Panc1 (cell line): ENCODE measurements around the gene TECPR1. TPM values are rescaled to one million over a fixed set of nuclear protein-coding genes. Genes with fewer than 3 reads are reported as not detected.

ENCODE experiments used
- ATAC-seq: fragments of 200-7000 bp; cut with Tn5 transposase; 2 replicates; pipeline ENCODE4 v1.9.1; 2020; ENCODE audit warnings: mild to moderate bottlenecking, moderate library complexity
- BruUV-seq: library from RNA; stranded (reverse); fragments of 400-500 nt; replicated peaks from 2 replicates; lab custom pipeline; 2021; lab: Mats Ljungman, UMichigan
- CTCF ChIA-PET: fragments of 300-600 bp; sonication (Branson Sonifier 250); formaldehyde crosslinking; loops from one replicate; lab custom pipeline; 2022; ENCODE audit warnings: antibody characterized with exemption; lab: Charles Lee
- POLR2A ChIA-PET: fragments of 300-600 bp; sonication (Branson Sonifier 250); formaldehyde crosslinking; loops from one replicate; lab custom pipeline; 2022; ENCODE audit warnings: antibody characterized with exemption; lab: Charles Lee
- DNase-seq: peaks from one replicate; pipeline ENCODE4 v3.0.0-alpha.2; 2010; ENCODE audit warnings: low read depth, low spot score
- H3K27ac ChIP-seq: 2 replicates; pipeline ENCODE4 v1.5.1; 2011; ENCODE audit warnings: mild to moderate bottlenecking, low read length, inconsistent platforms
- H3K27me3 ChIP-seq: fragments of 200-500 bp; sonication (Bioruptor generic); 2 replicates; pipeline ENCODE4 v1.6.0; 2014; ENCODE audit warnings: low read length, inconsistent platforms; ENCODE audit not compliant: control insufficient read depth, insufficient read depth
- H3K36me3 ChIP-seq: fragments of 200-500 bp; sonication (Bioruptor generic); 2 replicates; pipeline ENCODE4 v1.5.1; 2014; ENCODE audit warnings: inconsistent platforms, mild to moderate bottlenecking, low read length, moderate library complexity; ENCODE audit not compliant: control insufficient read depth, insufficient read depth
- H3K4me1 ChIP-seq: 2 replicates; pipeline ENCODE4 v1.5.1; 2011; ENCODE audit warnings: inconsistent platforms, mild to moderate bottlenecking, low read length, moderate library complexity; ENCODE audit not compliant: control insufficient read depth, insufficient read depth
- H3K4me3 ChIP-seq, 2 experiments: 2 replicates each; pipeline ENCODE4 v1.5.1; 2011 to 2012; ENCODE audit warnings: low read depth in 2 of 2, low read length in 2 of 2, mild to moderate bottlenecking in 2 of 2, inconsistent platforms in 1 of 2, moderate library complexity in 1 of 2
- H3K9me3 ChIP-seq: fragments of 200-500 bp; sonication (Bioruptor generic); 2 replicates; pipeline ENCODE4 v1.5.1; 2014; ENCODE audit warnings: low read depth, mild to moderate bottlenecking, inconsistent platforms, low read length, moderate library complexity; ENCODE audit not compliant: control insufficient read depth, insufficient read depth
- CTCF ChIP-seq: fragments of 450-650 bp; IDR thresholded peaks from 2 replicates; pipeline ENCODE4 v1.5.1; 2017; ENCODE audit warnings: mild to moderate bottlenecking
- POLR2AphosphoS5 ChIP-seq: IDR thresholded peaks from 2 replicates; pipeline ENCODE4 v1.6.1; 2012; ENCODE audit warnings: mild to moderate bottlenecking, low read depth, low read length, moderate library complexity
- REST ChIP-seq, 2 experiments: IDR thresholded peaks; 2 replicates each; pipeline ENCODE4 v1.6.1; 2011 to 2012; ENCODE audit warnings: low read depth in 2 of 2, control low read depth in 1 of 2, low read length in 1 of 2, mild to moderate bottlenecking in 1 of 2, moderate library complexity in 1 of 2; ENCODE audit not compliant: insufficient read depth in 1 of 2
- SIN3A ChIP-seq: IDR thresholded peaks from 2 replicates; pipeline ENCODE4 v1.6.1; 2012; ENCODE audit warnings: low read depth, mild to moderate bottlenecking, low read length, moderate library complexity, borderline replicate concordance; ENCODE audit not compliant: insufficient read depth
- TCF7L2 ChIP-seq: IDR thresholded peaks from 2 replicates; pipeline ENCODE4 v1.6.1; 2011; ENCODE audit warnings: mild to moderate bottlenecking, low read depth, low read length, inconsistent platforms
- in situ Hi-C: cut with HindIII; loops from 2 replicates; pipeline ENCODE4 v1.10.0; 2016; ENCODE audit warnings: low sequenced_read_pairs, low pct_unique_long_range_greater_than_20kb
- intact Hi-C: fragments of 100-400 bp; cut with micrococcal nuclease; formaldehyde crosslinking; loops from one replicate; pipeline ENCODE4 v1.10.0; 2022; ENCODE audit not compliant: unreplicated experiment
- total RNA-seq: library from RNA; stranded (reverse); gene quantifications from one replicate; pipeline ENCODE4 v1.2.1, GENCODE V29; 2021; ENCODE audit not compliant: unreplicated experiment

The TECPR1 gene
- total RNA-seq, 1 experiment from 2014 or later, result 21.0 TPM

- DNase-seq (no peak), ATAC-seq (no peak)
- POLR2A ChIA-PET, result interaction anchor here (0.6 kb wide), 1 partner anchor 1863 kb away, joined by 5 read pairs; no protein-coding TSS in a partner anchor
- in situ Hi-C loops (no loop called here), intact Hi-C loops (no loop called here)
- Histone ChIP-seq H3K9me3 (no peaks in the 10 kb centered on the region), H3K27me3 (no peaks in the 10 kb centered on the region), H3K4me1 (peaks cover 9% of the 10 kb centered on the region), H3K4me3 (peak overlapping the region in 1 of 2 experiments; percentile 76; a peak in 2 of 4 replicates), H3K27ac (no peak overlapping the region), H3K36me3 (no peaks in the 10 kb centered on the region; the same call in 1 of the 2 replicates)
- BruUV-seq, result TSS peak; percentile 89
- TF ChIP-seq CTCF (no peak), SIN3A (no peak), REST (IDR thresholded peaks at IDR 0.05; ENCODE audit: insufficient read depth in 1 of 2, low read depth in 2 of 2, low read length in 1 of 2) (no peak), POLR2AphosphoS5 (no peak), TCF7L2 (no peak)
- CTCF ChIA-PET, result interaction anchor here (0.6 kb wide), 1 partner anchor 180 kb away, joined by 3 read pairs; no protein-coding TSS in a partner anchor
These were observed 1.2 kb downstream of the TECPR1 start for GRCh38 chr7:98250789-98251188.

- Histone ChIP-seq H3K4me1 (peaks cover 9% of the 10 kb centered on the region), H3K9me3 (no peaks in the 10 kb centered on the region), H3K36me3 (no peaks in the 10 kb centered on the region; the same call in 1 of the 2 replicates), H3K4me3 (no peak overlapping the region), H3K27ac (no peak overlapping the region), H3K27me3 (no peaks in the 10 kb centered on the region)
- ChIA-PET CTCF (interaction anchor here (0.7 kb wide), 1 partner anchor 10 kb away, joined by 11 read pairs; no protein-coding TSS in a partner anchor), POLR2A (no interaction called here)
- intact Hi-C loops (no loop called here), in situ Hi-C loops (no loop called here)
- TF ChIP-seq TCF7L2, result no peak
- TF ChIP-seq POLR2AphosphoS5, result no peak
- no peak for TF ChIP-seq SIN3A
- TF ChIP-seq CTCF, result no peak
- no peak for TF ChIP-seq REST (IDR thresholded peaks at IDR 0.05; ENCODE audit: insufficient read depth in 1 of 2, low read depth in 2 of 2, low read length in 1 of 2)
- ATAC-seq (no peak), DNase-seq (no peak)
- BruUV-seq, result no TSS peak
These were observed 2.9 kb downstream of the TECPR1 start for GRCh38 chr7:98249106-98249505.
